Stimulated activated CD8-positive, alpha-beta memory T cell treated with anti-CD3 and anti-CD28 coated beads, Interleukin-15, amount 100 ng/mL, for 4 hours (primary cell): Measurements from ENCODE around the gene FGF5.

ENCODE experiments used
- DNase-seq, 2 donors: peaks; one replicate each; pipeline ENCODE4 v3.0.0-alpha.2; 2020; ENCODE audit warnings: low read depth in 2 of 2

The FGF5 gene

GRCh38 chr4:80336582-80336981 is 70.1 kb downstream of the FGF5 start:
- DNase-seq = no peak

DNA sequence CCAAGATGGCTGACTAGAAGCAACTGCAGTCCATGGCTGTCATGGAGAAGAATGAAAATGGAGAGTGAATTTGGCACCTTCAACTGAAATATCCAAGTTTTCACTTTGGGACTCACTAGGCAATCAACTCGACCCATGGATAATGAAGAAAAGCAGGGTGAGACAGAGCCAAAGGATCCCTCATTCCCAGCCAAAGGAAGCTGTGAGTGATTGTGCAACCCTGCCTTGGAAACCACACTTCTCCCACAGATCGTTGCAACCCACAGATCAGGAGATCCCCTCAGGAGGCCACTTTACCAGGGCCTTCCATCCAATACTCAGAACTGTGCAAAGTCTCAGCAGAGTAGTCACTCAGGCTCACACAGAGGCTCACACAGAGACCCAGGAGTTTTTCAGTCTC is 73.6 kb downstream of the FGF5 start:
- DNase-seq = no peak
